PC-3 (cell line): ENCODE results near the gene WWP2.

Experiments
- CTCF ChIP-seq: fragments of 300-600 bp; sonication (generic); conservative IDR thresholded peaks from 2 replicates; pipeline ENCODE4 v1.5.1; 2017; ENCODE audit warnings: antibody characterized with exemption, low read depth, mild to moderate bottlenecking, low read length
- EZH2 ChIP-seq: fragments of 300-600 bp; sonication (generic); IDR thresholded peaks from one replicate; pipeline ENCODE4 v1.6.1; 2017; ENCODE audit warnings: antibody characterized with exemption, mild to moderate bottlenecking, low read length; ENCODE audit not compliant: unreplicated experiment

DNA sequence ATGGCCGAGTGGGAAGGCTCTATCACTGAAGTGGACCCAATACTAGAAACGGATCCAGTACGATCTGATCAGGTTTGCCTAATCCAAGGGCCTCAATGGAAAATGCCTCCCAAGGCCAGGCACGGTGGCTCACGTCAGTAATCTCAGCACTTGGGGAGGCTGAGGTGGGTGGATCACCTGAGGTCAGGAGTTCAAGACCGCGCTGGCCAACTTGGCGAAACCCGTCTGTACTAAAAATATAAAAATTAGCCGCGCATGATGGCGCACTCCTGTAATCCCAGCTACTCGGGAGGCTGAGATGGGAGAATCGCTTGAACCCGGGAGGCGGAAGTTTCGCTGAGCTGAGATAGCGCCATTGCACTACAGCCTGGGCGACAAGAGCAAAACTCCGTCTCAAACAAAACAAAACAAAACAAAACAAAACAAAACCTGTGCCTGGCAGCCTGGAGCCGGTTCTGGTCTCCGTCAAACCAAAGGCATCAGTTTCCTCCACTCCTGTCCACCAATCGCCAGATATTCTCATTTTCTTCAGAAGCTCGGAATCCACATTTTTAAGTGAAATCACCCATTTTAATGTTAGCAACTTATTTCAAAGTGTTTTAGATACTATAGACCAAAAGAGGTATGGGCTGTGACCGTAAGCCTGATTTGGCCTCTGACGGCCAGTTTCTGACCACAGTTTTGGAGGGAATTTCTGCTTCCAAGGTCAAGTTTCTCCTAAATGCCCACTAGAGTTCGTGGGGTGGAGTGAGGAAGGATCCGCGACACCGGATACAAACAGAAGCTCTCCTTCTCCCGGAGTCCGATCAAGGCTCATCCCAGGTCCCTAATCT is 36.4 kb upstream of the WWP2 start:
- TF ChIP-seq CTCF (no peak), EZH2 (no peak)
